Measurements from ENCODE around the gene BBOF1. TPM values are rescaled to one million over a fixed set of nuclear protein-coding genes. Genes with fewer than 3 reads are reported as not detected.
A peak's percentile ranks its signal among the peaks of the same experiment; 100 is the strongest.

BBOF1 gene
- polyA plus RNA-seq, 2 of the 4 experiments (the other 2 are of a cell fraction): 4.9 to 5.8 TPM

- ATAC-seq: no peak
- WGBS (ENCODE audit: missing lambda C conversion rate): 89% methylated on average over 3 of the region's 3 CpGs
- Histone ChIP-seq H3K27ac (no peak overlapping the region), H3K9me3 (no peaks in the 10 kb centered on the region), H3K4me3 (no peak overlapping the region), H3K4me1 (no peaks in the 10 kb centered on the region), H3K4me2 (no peak overlapping the region)
- CTCF ChIA-PET: no interaction called here
- POLR2A ChIA-PET: interaction anchor here (1.0 kb wide), 1 partner anchor 10 kb away, joined by 7 read pairs; the partner anchor contains the start of genes BBOF1 and ENTPD5
- peak; percentile 61 for FAIRE-seq
- TF ChIP-seq EHMT2 (IDR thresholded peaks at IDR 0.05; ENCODE audit: low read depth) (no peak), EP300 (IDR thresholded peaks at IDR 0.05) (no peak), FOSB (CRISPR knock-in tag; IDR thresholded peaks at IDR 0.05) (no peak), RARB (CRISPR knock-in tag; IDR thresholded peaks at IDR 0.05) (no peak), ZSCAN20 (CRISPR knock-in tag; IDR thresholded peaks at IDR 0.05) (no peak), HOXB13 (CRISPR knock-in tag; IDR thresholded peaks at IDR 0.05; ENCODE audit: low read depth) (no peak), GATA3 (IDR thresholded peaks at IDR 0.05; ENCODE audit: borderline replicate concordance) (no peak), E2F6 (IDR thresholded peaks at IDR 0.05; ENCODE audit: borderline replicate concordance, low read depth) (no peak), POLR2AphosphoS2 (conservative IDR thresholded peaks at IDR 0.05; ENCODE audit: low read length) (no peak), FOSL2 (IDR thresholded peaks at IDR 0.05) (no peak), FOSL2 (CRISPR knock-in tag; IDR thresholded peaks at IDR 0.05) (no peak), MAX (IDR thresholded peaks at IDR 0.05) (no peak), BHLHE40 (IDR thresholded peaks at IDR 0.05; ENCODE audit: low read depth, low read length) (no peak), EHF (CRISPR knock-in tag; IDR thresholded peaks at IDR 0.05) (no peak)
- no peak for DNase-seq (ENCODE audit: low read depth in 1 of 2, low spot score in 1 of 2)
These were observed 10.0 kb downstream of the BBOF1 start for GRCh38 chr14:74029136-74029535.

- ATAC-seq: no peak
- no peak for TF ChIP-seq HES2 (IDR thresholded peaks at IDR 0.05)
- no peak for TF ChIP-seq EHMT2 (IDR thresholded peaks at IDR 0.05; ENCODE audit: low read depth)
- no peak for TF ChIP-seq NFE2L2 (conservative IDR thresholded peaks at IDR 0.05; ENCODE audit: low read length)
- no peak for TF ChIP-seq CTCF (IDR thresholded peaks at IDR 0.05)
- no peak for TF ChIP-seq FOSB (CRISPR knock-in tag; IDR thresholded peaks at IDR 0.05)
- TF ChIP-seq NR3C1 (IDR thresholded peaks at IDR 0.05): no peak
- TF ChIP-seq CHD2 (IDR thresholded peaks at IDR 0.05; ENCODE audit: low read length, partially characterized antibody): no peak
- no peak for TF ChIP-seq ATOH8 (CRISPR knock-in tag; IDR thresholded peaks at IDR 0.05; ENCODE audit: low read depth)
- TF ChIP-seq RARB (CRISPR knock-in tag; IDR thresholded peaks at IDR 0.05): no peak
- TF ChIP-seq GATA3 (IDR thresholded peaks at IDR 0.05; ENCODE audit: borderline replicate concordance): no peak
- no peak for TF ChIP-seq FOXS1 (CRISPR knock-in tag; IDR thresholded peaks at IDR 0.05)
- no peak for TF ChIP-seq RAD21 (conservative IDR thresholded peaks at IDR 0.05 in 1 of 2, IDR thresholded peaks at IDR 0.05 in 1 of 2)
- TF ChIP-seq CBX2 (IDR thresholded peaks at IDR 0.05; ENCODE audit: borderline replicate concordance, low read depth): no peak
- no peak for TF ChIP-seq MAZ (IDR thresholded peaks at IDR 0.05; ENCODE audit: borderline replicate concordance, low read depth, low read length)
- Histone ChIP-seq H3K4me2 (no peak overlapping the region), H3K27ac (no peak overlapping the region), H3K9me3 (no peaks in the 10 kb centered on the region), H3K4me1 (no peaks in the 10 kb centered on the region), H3K4me3 (no peak overlapping the region)
- POLR2A ChIA-PET: no interaction called here
- 87% methylated on average over 3 of the region's 3 CpGs for WGBS (ENCODE audit: missing lambda C conversion rate)
- CTCF ChIA-PET: interaction anchor here (1.5 to 1.9 kb wide), 2 partner anchors 11 to 305 kb away, joined by 3 to 8 read pairs; no protein-coding TSS in a partner anchor
- DNase-seq (ENCODE audit: low read depth in 1 of 2, low spot score in 1 of 2): no peak
- no peak for FAIRE-seq
These were observed 15.4 kb downstream of the BBOF1 start for GRCh38 chr14:74034572-74034971.
